ENCODE measurements around the gene CCDC12.

The CCDC12 gene

DNA sequence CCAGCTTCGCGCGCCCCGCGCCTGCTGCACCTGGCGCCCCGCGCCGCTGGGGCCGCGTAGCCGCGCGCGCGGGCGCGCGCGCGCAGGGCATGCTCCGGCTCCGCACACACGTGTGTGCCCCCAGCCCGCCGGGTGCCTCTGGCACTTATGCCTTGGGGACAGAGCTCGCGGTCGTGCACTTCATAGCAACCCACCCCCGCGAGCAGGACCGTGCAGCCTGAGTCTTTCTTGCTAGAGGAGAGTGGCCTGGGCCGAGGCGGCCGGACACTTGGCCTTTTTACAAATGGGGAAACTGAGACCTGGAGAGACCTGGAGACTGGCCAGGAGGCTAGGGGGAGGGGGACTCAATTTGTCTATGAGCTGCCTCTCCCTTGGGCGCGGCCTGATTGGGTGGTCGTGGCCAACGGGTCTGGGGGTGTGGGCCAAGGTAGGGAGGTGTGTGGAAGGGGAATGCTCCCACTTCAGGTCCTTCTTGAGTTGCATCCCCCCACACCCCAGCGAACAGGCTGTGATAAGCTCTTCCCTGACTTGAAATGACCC, 3.5 kb upstream of the CCDC12 start:
- no peaks in the 10 kb centered on the region for H3K9me3 ChIP-seq (ENCODE audit: control insufficient read depth, low read length)
- H3K9ac ChIP-seq (ENCODE audit: low read length), result peak overlapping the region; percentile 89
- H3K4me3 ChIP-seq (ENCODE audit: low read length), result peak overlapping the region; percentile 73
- H3K4me1 ChIP-seq (ENCODE audit: control insufficient read depth, insufficient read depth, low read length), result peaks cover 52% of the 10 kb centered on the region
- no peaks in the 10 kb centered on the region for H3K27me3 ChIP-seq (ENCODE audit: control insufficient read depth, insufficient read depth, low read length)
- no peaks in the 10 kb centered on the region for H3K36me3 ChIP-seq (ENCODE audit: control insufficient read depth, insufficient read depth, low read length)

DNA sequence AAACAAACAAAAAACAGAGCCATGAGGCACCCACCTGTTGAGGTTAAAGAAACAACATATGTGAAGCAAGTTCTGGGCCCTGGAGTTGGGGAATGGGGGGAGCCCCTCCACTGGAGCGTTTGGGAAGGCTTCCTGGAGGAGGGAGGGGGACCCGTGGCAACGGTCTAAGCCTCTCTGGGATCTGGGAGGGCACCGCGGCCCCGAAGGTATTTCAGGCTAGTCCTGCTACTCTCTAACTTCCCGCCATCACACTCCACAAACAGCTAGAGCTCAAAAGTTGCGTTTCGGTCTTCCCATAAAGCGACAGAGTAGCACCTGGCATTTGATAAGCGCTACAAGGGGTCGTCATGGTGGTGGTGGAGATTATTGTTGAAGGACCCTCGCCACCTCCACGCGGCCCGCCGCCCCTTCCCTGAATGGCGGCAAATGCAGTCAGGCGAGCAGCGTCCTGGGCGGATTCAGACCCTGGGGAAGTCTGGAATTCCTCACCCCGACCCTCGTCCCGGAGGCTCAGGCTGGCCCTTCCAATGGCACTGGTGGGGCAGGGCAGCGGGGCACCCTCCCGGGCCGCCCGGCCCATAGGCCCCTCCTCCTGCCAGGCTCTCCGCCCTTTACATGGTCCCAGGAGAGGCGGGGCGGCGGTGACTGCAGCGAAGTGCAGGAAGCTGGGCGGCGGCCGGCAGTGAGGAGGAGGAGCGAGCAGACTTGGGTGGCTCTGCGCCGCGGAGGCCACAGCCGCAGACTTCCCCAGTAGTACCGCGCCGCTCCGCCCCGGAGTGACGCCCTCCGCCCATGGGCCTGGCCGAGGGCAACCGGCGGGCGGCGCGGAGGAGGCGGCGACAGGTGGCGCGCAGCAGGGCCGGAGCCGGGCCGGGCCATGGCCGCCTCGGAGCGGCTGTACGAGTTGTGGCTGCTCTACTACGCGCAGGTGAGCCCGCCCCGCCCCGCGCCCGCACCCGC, 2.7 kb upstream of the CCDC12 start, which contains the start of gene NBEAL2:
Gene NBEAL2, plus strand, starts transcription at position 682 of the 960 bp plus-strand sequence. Its CDS starts 196 bp downstream, at position 878.
- Histone ChIP-seq H3K36me3 (ENCODE audit: control insufficient read depth, insufficient read depth, low read length) (no peaks in the 10 kb centered on the region), H3K4me3 (ENCODE audit: low read length) (peak within 1 kb of the TSS; percentile 73), H3K4me1 (ENCODE audit: control insufficient read depth, insufficient read depth, low read length) (peaks cover 44% of the 10 kb centered on the region), H3K27me3 (ENCODE audit: control insufficient read depth, insufficient read depth, low read length) (no peaks in the 10 kb centered on the region), H3K9ac (ENCODE audit: low read length) (peak within 1 kb of the TSS; percentile 96), H3K9me3 (ENCODE audit: control insufficient read depth, low read length) (no peaks in the 10 kb centered on the region)

DNA sequence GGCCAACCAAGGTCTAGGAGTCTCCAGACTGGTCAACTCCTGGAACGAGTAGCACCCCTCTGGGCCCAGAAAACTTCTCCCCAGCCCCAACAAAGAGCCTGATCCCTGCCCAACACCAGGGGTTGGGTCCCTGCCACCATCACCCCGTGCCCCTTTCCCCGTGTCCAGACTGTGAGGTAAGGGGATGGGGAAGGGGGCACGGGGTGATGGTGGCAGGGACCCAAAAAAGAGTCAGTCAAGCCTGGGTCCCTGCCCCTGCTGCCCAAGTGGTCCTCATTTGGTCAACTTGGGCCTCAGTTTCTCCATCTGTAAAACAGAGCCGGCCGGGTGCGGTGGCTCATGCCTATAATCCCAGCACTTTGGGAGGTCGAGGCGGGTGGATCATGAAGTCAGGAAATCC, 1.8 kb upstream of the CCDC12 start:
- peaks cover 39% of the 10 kb centered on the region for H3K4me1 ChIP-seq (ENCODE audit: control insufficient read depth, insufficient read depth, low read length)
- H3K4me3 ChIP-seq (ENCODE audit: low read length), result no peak overlapping the region
- no peak overlapping the region for H3K9ac ChIP-seq (ENCODE audit: low read length)
- no peaks in the 10 kb centered on the region for H3K27me3 ChIP-seq (ENCODE audit: control insufficient read depth, insufficient read depth, low read length)
- H3K9me3 ChIP-seq (ENCODE audit: control insufficient read depth, low read length), result no peaks in the 10 kb centered on the region
- H3K36me3 ChIP-seq (ENCODE audit: control insufficient read depth, insufficient read depth, low read length), result no peaks in the 10 kb centered on the region

DNA sequence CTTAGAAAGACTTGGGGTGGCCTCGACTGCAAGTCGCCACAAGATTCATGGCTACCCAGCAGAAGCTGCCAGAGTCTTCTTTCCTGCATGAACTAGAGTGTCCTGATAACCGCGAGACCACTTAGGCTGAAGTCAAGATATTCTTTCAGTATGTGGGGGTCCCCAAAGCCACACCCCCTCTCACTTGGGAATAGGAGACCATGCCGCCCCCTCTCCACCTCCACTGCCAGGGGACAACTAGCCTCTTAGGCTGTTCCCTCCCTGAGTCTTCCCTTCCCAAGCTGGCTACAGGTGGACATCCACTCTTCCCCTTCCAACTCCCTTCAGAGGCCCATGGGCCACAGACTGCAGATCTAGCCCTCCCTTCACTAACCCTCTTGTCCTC, 1.3 kb upstream of the CCDC12 start:
- H3K4me1 ChIP-seq (ENCODE audit: control insufficient read depth, insufficient read depth, low read length), result peaks cover 34% of the 10 kb centered on the region
- no peaks in the 10 kb centered on the region for H3K27me3 ChIP-seq (ENCODE audit: control insufficient read depth, insufficient read depth, low read length)
- H3K4me3 ChIP-seq (ENCODE audit: low read length), result no peak overlapping the region
- no peaks in the 10 kb centered on the region for H3K36me3 ChIP-seq (ENCODE audit: control insufficient read depth, insufficient read depth, low read length)
- H3K9me3 ChIP-seq (ENCODE audit: control insufficient read depth, low read length), result no peaks in the 10 kb centered on the region
- H3K9ac ChIP-seq (ENCODE audit: low read length), result no peak overlapping the region

DNA sequence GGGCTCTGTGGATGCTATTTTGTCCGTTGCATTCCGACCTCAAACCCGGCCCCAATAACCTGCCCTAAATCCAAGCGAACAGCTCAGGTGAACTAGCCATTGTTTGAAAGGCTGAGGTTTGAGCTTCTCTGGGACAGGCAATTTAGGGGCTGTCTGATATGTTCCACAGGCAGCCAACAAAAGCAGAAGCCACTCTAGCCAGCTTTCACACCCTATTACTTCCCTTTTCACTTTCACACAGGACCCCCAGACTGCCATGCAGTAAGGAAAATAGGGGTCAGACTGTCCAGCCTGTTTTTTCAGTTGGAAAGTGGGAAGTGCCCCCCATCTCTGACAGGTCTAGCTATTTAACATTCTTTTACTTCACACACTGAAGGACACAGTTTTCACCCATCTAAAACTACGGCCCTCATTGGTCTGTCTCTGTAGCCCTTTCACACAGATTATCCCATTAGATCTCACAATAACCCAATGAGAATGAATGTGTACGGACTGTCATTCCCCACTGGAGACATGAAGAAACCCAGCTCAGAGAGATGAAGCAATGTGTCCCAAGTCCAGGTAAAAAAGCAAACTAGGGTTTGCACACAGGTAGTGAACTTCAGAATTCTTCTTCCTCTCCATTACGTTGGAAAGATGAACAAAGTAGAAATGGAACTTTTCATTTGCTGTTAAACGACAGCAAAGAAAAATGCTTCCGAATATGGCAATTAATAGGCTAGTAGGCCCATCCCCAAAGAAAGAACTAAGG, 1.9 kb downstream of the CCDC12 start:
- no peak overlapping the region for H3K9ac ChIP-seq (ENCODE audit: low read length)
- peaks cover 33% of the 10 kb centered on the region for H3K4me1 ChIP-seq (ENCODE audit: control insufficient read depth, insufficient read depth, low read length)
- H3K9me3 ChIP-seq (ENCODE audit: control insufficient read depth, low read length), result no peaks in the 10 kb centered on the region
- H3K4me3 ChIP-seq (ENCODE audit: low read length), result no peak overlapping the region
- no peaks in the 10 kb centered on the region for H3K27me3 ChIP-seq (ENCODE audit: control insufficient read depth, insufficient read depth, low read length)
- no peaks in the 10 kb centered on the region for H3K36me3 ChIP-seq (ENCODE audit: control insufficient read depth, insufficient read depth, low read length)

DNA sequence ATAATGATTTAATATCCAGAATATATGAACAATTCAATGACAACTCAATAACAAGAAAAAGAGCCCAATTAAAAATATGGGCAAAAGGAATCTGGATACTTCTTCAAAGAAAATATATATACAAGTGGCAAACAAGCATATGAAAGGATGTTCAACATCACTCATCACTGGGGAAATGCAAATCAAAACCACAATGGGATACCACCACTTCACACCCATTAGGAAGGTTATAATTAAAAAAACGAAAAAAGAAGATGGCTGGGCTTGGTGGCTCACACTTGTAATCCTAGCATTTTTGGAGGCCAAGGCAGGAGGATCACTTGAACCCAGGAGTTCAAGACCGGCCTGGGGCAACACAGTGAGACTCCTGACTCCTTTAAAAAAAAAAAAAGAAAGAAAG, 4.1 kb downstream of the CCDC12 start:
- Histone ChIP-seq H3K9me3 (ENCODE audit: control insufficient read depth, low read length) (no peaks in the 10 kb centered on the region), H3K9ac (ENCODE audit: low read length) (no peak overlapping the region), H3K4me1 (ENCODE audit: control insufficient read depth, insufficient read depth, low read length) (peaks cover 34% of the 10 kb centered on the region), H3K27me3 (ENCODE audit: control insufficient read depth, insufficient read depth, low read length) (no peaks in the 10 kb centered on the region), H3K36me3 (ENCODE audit: control insufficient read depth, insufficient read depth, low read length) (no peaks in the 10 kb centered on the region), H3K4me3 (ENCODE audit: low read length) (no peak overlapping the region)

DNA sequence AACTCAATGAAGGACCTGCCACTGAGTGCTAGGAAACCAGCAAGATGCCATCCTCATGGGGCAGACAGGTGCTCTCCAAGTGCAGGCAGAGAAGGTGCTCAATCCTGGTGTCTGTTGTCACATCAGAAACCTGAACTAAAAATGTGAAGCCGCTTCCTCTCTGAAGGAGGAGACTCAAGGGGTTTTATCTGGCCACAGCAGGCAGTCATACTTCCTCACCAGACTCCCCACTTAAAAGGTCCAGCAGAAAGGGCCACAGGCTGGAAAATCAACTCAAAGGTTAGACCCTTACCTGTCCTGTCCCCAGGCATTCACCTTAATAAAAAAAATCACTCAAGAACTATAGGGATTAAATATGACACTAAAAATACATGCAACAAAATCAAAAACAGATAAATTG, 4.8 kb downstream of the CCDC12 start:
- H3K4me1 ChIP-seq (ENCODE audit: control insufficient read depth, insufficient read depth, low read length), result peaks cover 39% of the 10 kb centered on the region
- H3K27me3 ChIP-seq (ENCODE audit: control insufficient read depth, insufficient read depth, low read length), result no peaks in the 10 kb centered on the region
- no peak overlapping the region for H3K4me3 ChIP-seq (ENCODE audit: low read length)
- no peaks in the 10 kb centered on the region for H3K9me3 ChIP-seq (ENCODE audit: control insufficient read depth, low read length)
- no peak overlapping the region for H3K9ac ChIP-seq (ENCODE audit: low read length)
- no peaks in the 10 kb centered on the region for H3K36me3 ChIP-seq (ENCODE audit: control insufficient read depth, insufficient read depth, low read length)

DNA sequence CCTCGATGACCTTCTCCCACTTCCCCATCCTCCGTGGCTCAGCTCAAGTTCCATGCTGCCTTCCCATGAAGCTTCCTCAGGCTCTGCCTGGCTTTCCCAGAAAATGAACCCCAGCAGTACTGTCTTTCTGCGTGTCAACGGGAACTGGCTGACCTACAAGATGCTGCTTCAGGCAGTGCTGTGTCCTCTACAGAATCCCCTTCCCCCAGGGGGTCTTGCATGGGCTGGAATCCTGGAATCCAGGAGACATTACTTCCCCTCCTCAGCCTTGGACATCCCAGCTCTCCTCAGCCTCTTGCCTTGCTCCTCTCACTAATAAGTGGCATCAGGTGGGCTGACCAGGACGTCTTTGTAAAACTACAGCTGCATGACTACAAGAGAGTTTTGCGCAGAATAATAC, 5.4 kb downstream of the CCDC12 start:
- Histone ChIP-seq H3K4me1 (ENCODE audit: control insufficient read depth, insufficient read depth, low read length) (peaks cover 45% of the 10 kb centered on the region), H3K9me3 (ENCODE audit: control insufficient read depth, low read length) (no peaks in the 10 kb centered on the region), H3K36me3 (ENCODE audit: control insufficient read depth, insufficient read depth, low read length) (no peaks in the 10 kb centered on the region), H3K4me3 (ENCODE audit: low read length) (no peak overlapping the region), H3K27me3 (ENCODE audit: control insufficient read depth, insufficient read depth, low read length) (no peaks in the 10 kb centered on the region), H3K9ac (ENCODE audit: low read length) (no peak overlapping the region)

DNA sequence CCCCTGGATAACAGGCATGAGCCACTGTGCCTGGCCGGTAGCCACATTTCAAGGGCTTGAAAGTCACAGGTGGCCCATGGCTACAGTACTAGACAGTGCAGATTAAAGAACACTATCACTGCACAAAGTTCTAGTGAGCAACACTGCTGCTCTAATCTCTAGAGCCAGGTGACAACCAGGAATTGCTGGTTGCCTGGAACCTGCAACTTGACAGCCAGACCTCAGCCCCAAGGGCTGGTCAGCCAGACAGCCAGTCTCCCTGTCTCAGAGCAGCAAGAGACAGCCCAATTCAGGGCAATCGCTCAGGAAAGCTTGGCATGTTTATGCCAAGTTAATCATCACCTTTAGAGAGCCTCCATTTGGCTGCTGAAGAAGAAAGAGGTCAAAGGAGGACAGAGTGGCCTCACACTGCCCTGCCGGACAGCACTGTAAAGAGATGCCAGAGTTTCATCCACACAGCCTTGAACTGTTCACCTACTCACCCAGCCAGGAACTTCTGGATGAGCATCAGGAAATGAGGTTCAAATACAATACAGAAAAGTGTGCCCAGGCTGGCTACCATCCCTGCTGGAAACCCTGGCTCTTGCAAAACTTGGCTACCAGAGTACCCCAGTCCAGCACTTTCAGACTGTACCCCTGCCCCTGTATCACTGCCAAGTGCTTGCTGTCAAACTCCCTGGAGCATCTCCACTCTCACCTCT, 6.0 kb downstream of the CCDC12 start:
- H3K27me3 ChIP-seq (ENCODE audit: control insufficient read depth, insufficient read depth, low read length), result no peaks in the 10 kb centered on the region
- H3K9ac ChIP-seq (ENCODE audit: low read length), result no peak overlapping the region
- no peak overlapping the region for H3K4me3 ChIP-seq (ENCODE audit: low read length)
- no peaks in the 10 kb centered on the region for H3K9me3 ChIP-seq (ENCODE audit: control insufficient read depth, low read length)
- H3K36me3 ChIP-seq (ENCODE audit: control insufficient read depth, insufficient read depth, low read length), result no peaks in the 10 kb centered on the region
- peaks cover 49% of the 10 kb centered on the region for H3K4me1 ChIP-seq (ENCODE audit: control insufficient read depth, insufficient read depth, low read length)

DNA sequence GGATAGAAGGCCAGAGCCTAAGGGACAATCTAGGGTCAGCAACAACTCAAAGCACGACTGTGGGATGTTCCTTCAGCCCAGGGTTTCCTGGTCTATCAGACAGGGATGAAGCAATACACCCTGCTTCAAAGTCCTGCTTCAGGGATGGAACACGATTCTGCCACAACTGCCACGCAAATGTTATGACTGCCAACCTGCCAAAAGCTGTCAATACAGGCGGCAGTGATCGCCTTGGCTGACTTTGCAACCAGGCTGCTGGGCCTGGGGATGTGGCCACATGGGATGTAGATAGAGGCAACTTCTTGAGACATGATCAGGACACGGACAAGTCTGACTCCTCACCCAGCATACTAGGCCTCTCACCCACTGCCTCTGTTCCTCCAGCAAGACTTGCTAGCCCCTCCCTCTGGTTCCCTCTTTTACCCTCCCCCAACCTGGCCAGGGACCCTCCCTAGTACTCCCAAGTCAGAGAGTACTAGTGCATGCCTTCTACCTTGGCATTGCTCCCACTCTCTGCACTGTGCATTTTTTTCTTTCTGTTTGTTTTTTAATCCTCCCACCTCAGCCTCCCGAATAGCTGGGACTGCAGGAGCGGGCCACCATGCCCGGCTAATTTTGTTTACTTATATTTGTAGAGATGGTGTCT, 7.6 kb downstream of the CCDC12 start:
- Histone ChIP-seq H3K4me1 (ENCODE audit: control insufficient read depth, insufficient read depth, low read length) (peaks cover 49% of the 10 kb centered on the region), H3K36me3 (ENCODE audit: control insufficient read depth, insufficient read depth, low read length) (no peaks in the 10 kb centered on the region), H3K9ac (ENCODE audit: low read length) (no peak overlapping the region)

DNA sequence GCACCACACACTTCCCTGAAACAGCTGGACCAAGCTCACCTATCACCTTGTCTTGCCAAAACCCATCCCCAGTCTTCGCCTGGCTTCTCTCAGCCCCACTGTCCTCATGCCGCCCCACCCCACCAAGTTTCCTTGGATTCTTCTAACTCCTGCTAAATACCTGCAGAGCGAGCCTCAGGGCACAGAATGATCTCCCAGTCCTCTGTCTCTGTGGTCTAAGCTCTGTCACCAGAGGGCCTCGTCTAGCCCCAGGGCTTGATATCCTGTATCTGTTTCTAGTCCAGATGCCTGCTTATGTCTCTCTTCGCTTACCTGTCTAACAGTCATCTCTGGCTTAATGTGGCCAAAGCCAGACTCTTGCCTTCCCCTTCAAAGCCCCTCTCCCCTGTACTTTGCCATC, 9.7 kb downstream of the CCDC12 start:
- H3K4me3 ChIP-seq (ENCODE audit: low read length), result no peak overlapping the region
- no peak overlapping the region for H3K9ac ChIP-seq (ENCODE audit: low read length)
- no peaks in the 10 kb centered on the region for H3K27me3 ChIP-seq (ENCODE audit: control insufficient read depth, insufficient read depth, low read length)
- H3K4me1 ChIP-seq (ENCODE audit: control insufficient read depth, insufficient read depth, low read length), result peaks cover 49% of the 10 kb centered on the region
- no peaks in the 10 kb centered on the region for H3K36me3 ChIP-seq (ENCODE audit: control insufficient read depth, insufficient read depth, low read length)
- no peaks in the 10 kb centered on the region for H3K9me3 ChIP-seq (ENCODE audit: control insufficient read depth, low read length)

More for the DNA sequence above, 7.6 kb downstream of the CCDC12 start:
- no peak overlapping the region for H3K4me3 ChIP-seq (ENCODE audit: low read length)
- no peaks in the 10 kb centered on the region for H3K27me3 ChIP-seq (ENCODE audit: control insufficient read depth, insufficient read depth, low read length)
- no peaks in the 10 kb centered on the region for H3K9me3 ChIP-seq (ENCODE audit: control insufficient read depth, low read length)

All from mucosa of stomach (tissue), 1 donor.